Suprapubic skin (tissue), 4 donors: ENCODE results near the gene ZNF786. TPM values are rescaled to one million over a fixed set of nuclear protein-coding genes. Genes with fewer than 3 reads are reported as not detected.

Experiments used
- DNase-seq, 2 donors: peaks; one replicate each; pipeline ENCODE4 v3.0.0-alpha.2; 2019; ENCODE audit warnings: low spot score in 2 of 2
- H3K27ac ChIP-seq: fragments of 200-600 bp; sonication (generic); one replicate; pipeline ENCODE4 v1.5.1; 2019
- H3K27me3 ChIP-seq: fragments of 200-600 bp; sonication (generic); one replicate; pipeline ENCODE4 v1.5.1; 2019
- H3K36me3 ChIP-seq: fragments of 200-600 bp; sonication (generic); one replicate; pipeline ENCODE4 v1.5.1; 2019
- H3K4me1 ChIP-seq: fragments of 200-600 bp; sonication (generic); one replicate; pipeline ENCODE4 v1.5.1; 2019
- H3K4me3 ChIP-seq: fragments of 200-600 bp; sonication (generic); one replicate; pipeline ENCODE4 v1.5.1; 2019; ENCODE audit warnings: mild to moderate bottlenecking
- H3K9me3 ChIP-seq: fragments of 200-600 bp; sonication (generic); one replicate; pipeline ENCODE4 v1.5.1; 2019
- CTCF ChIP-seq, 2 donors: fragments of 200-600 bp in 1 of 2; fragments of 450-650 bp in 1 of 2; sonication (generic) in 1 of 2; IDR thresholded peaks; one replicate each; pipeline ENCODE4 v1.5.1; 2016 to 2019; ENCODE audit warnings: antibody characterized with exemption in 2 of 2, mild to moderate bottlenecking in 1 of 2, moderate library complexity in 1 of 2
- EP300 ChIP-seq: sonication (generic); formaldehyde crosslinking; IDR thresholded peaks from one replicate; pipeline ENCODE4 v1.6.1; 2017; ENCODE audit warnings: antibody characterized with exemption
- POLR2A ChIP-seq, 2 donors: fragments of 450-650 bp; IDR thresholded peaks; one replicate each; pipeline ENCODE4 v1.6.1; 2017; ENCODE audit warnings: antibody characterized with exemption in 2 of 2, mild to moderate bottlenecking in 2 of 2, moderate library complexity in 2 of 2
- POLR2AphosphoS5 ChIP-seq, 3 donors: sonication (generic); formaldehyde crosslinking; IDR thresholded peaks; one replicate each; pipeline ENCODE4 v1.6.1; 2017; ENCODE audit warnings: antibody characterized with exemption in 3 of 3
- WGBS: methylation state at CpG from one replicate; pipeline ENCODE4 v1.1.5; 2018; 5-methylcytosine and 5-hydroxymethylcytosine counted together
- total RNA-seq, 4 donors: library from RNA; depleted of rRNA; stranded (reverse); fragments of >200 nt; gene quantifications; one replicate each; pipeline ENCODE4 v1.1.0, GENCODE V29; 2016

The ZNF786 gene
- total RNA-seq, 4 donors from 2014 or later = 6.8 to 11.8 (median 10.3) TPM

GRCh38 chr7:149126662-149127266, 36.2 kb upstream of the ZNF786 start:
- TF ChIP-seq CTCF (IDR thresholded peaks at IDR 0.05) (no peak), POLR2AphosphoS5 (IDR thresholded peaks at IDR 0.05) (no peak), EP300 (no peak), POLR2A (IDR thresholded peaks at IDR 0.05) (no peak)
- WGBS = under 1% methylated on average over 45 of the region's 48 CpGs

GRCh38 chr7:149125863-149126661, 35.5 kb upstream of the ZNF786 start, which contains the start of gene ZNF425:
TSS of gene ZNF425 (minus strand) at chr7:149126324. CDS start at chr7:149126213, 111 bp downstream.
- no peaks in the 10 kb centered on the region for H3K27me3 ChIP-seq
- peak within 1 kb of the TSS; percentile 93 for H3K27ac ChIP-seq
- WGBS = 2% methylated on average over 32 of the region's 72 CpGs
- H3K4me3 ChIP-seq = peak within 1 kb of the TSS; percentile 99
- TF ChIP-seq EP300 (no peak), POLR2AphosphoS5 (IDR thresholded peaks at IDR 0.05) (peak; percentile 60 to 92 (median 62)), CTCF (IDR thresholded peaks at IDR 0.05) (peak; percentile 76 to 98), POLR2A (IDR thresholded peaks at IDR 0.05) (peak; percentile 81 to 84)
- peak; percentile 94 to 95 for DNase-seq
- peaks cover 10% of the 10 kb centered on the region for H3K36me3 ChIP-seq
- H3K4me1 ChIP-seq = peaks cover 22% of the 10 kb centered on the region
- H3K9me3 ChIP-seq = no peaks in the 10 kb centered on the region

More at GRCh38 chr7:149126662-149127266, 36.2 kb upstream of the ZNF786 start:
- DNase-seq = peak in 1 of 2 donors; percentile 74
- Histone ChIP-seq H3K4me3 (peak overlapping the region; percentile 99), H3K27me3 (no peaks in the 10 kb centered on the region), H3K9me3 (no peaks in the 10 kb centered on the region), H3K27ac (peak overlapping the region; percentile 93), H3K36me3 (peaks cover 12% of the 10 kb centered on the region), H3K4me1 (peaks cover 22% of the 10 kb centered on the region)

GRCh38 chr7:149125189-149125862, 34.8 kb upstream of the ZNF786 start:
- WGBS = 2% methylated on average over 21 of the region's 21 CpGs

GRCh38 chr7:149109969-149110368, 19.5 kb upstream of the ZNF786 start:
- no peak for DNase-seq
- TF ChIP-seq POLR2AphosphoS5 (IDR thresholded peaks at IDR 0.05) = no peak
- no peak for TF ChIP-seq POLR2A (IDR thresholded peaks at IDR 0.05)
- no peak for TF ChIP-seq CTCF (IDR thresholded peaks at IDR 0.05)
- TF ChIP-seq EP300 = no peak
- no peaks in the 10 kb centered on the region for H3K9me3 ChIP-seq
- H3K4me3 ChIP-seq = no peak overlapping the region
- H3K4me1 ChIP-seq = no peaks in the 10 kb centered on the region
- no peaks in the 10 kb centered on the region for H3K27me3 ChIP-seq
- WGBS = 96% methylated on average over 12 of the region's 12 CpGs
- no peak overlapping the region for H3K27ac ChIP-seq
- peaks cover 3% of the 10 kb centered on the region for H3K36me3 ChIP-seq

More at GRCh38 chr7:149125189-149125862, 34.8 kb upstream of the ZNF786 start:
- no peak for TF ChIP-seq CTCF (IDR thresholded peaks at IDR 0.05)
- no peak for TF ChIP-seq POLR2A (IDR thresholded peaks at IDR 0.05)
- no peak for TF ChIP-seq EP300
- TF ChIP-seq POLR2AphosphoS5 (IDR thresholded peaks at IDR 0.05) = no peak
- Histone ChIP-seq H3K9me3 (no peaks in the 10 kb centered on the region), H3K27ac (peak overlapping the region; percentile 93), H3K4me3 (peak overlapping the region; percentile 99), H3K27me3 (no peaks in the 10 kb centered on the region), H3K4me1 (peaks cover 22% of the 10 kb centered on the region), H3K36me3 (peaks cover 4% of the 10 kb centered on the region)
- no peak for DNase-seq
